HepG2 (cell line): ENCODE data around the gene ZNF697. TPM values are rescaled to one million over a fixed set of nuclear protein-coding genes. Genes with fewer than 3 reads are reported as not detected.

Experiments used
- MYPOP ChIP-seq: sonication (generic); formaldehyde crosslinking; IDR thresholded peaks from 2 replicates; pipeline ENCODE4 v1.8.1; 2023; ENCODE audit warnings: mild to moderate bottlenecking, moderate library complexity, missing genetic modification reagents
- SMARCE1 ChIP-seq: fragments of 450-650 bp; IDR thresholded peaks from 2 replicates; pipeline ENCODE4 v1.6.1; 2017; ENCODE audit warnings: borderline replicate concordance
- TFAP4 ChIP-seq: sonication (generic); IDR thresholded peaks from 2 replicates; pipeline ENCODE4 v1.6.1; 2016; ENCODE audit warnings: low read depth, borderline replicate concordance
- ZNF18 ChIP-seq: sonication (generic); formaldehyde crosslinking; IDR thresholded peaks from 2 replicates; pipeline ENCODE4 v1.8.0; 2022; ENCODE audit warnings: mild to moderate bottlenecking, missing genetic modification reagents; ENCODE audit not compliant: insufficient replicate concordance
- ZNF570 ChIP-seq: sonication (generic); formaldehyde crosslinking; IDR thresholded peaks from 2 replicates; pipeline ENCODE4 v1.4.0; 2020; ENCODE audit warnings: mild to moderate bottlenecking, missing genetic modification reagents, borderline replicate concordance
- ZNF891 ChIP-seq: sonication (generic); formaldehyde crosslinking; IDR thresholded peaks from 2 replicates; pipeline ENCODE4 v1.5.0; 2020; ENCODE audit warnings: mild to moderate bottlenecking, missing genetic modification reagents
- ZSCAN22 ChIP-seq: sonication (generic); formaldehyde crosslinking; IDR thresholded peaks from 2 replicates; pipeline ENCODE4 v1.4.0; 2020; ENCODE audit warnings: mild to moderate bottlenecking, missing genetic modification reagents
- polyA plus RNA-seq, 8 experiments: library from polyadenylated mRNA; depleted of rRNA in 3 of 8; stranded (reverse) in 7 of 8; unstranded in 1 of 8; fragments of >200 nt; fragmentation: Illumina TruSeq in 4 of 8; extraction: Trizol in 4 of 8; gene quantifications; 2 replicates each; pipeline versions ENCODE4 v1.2.1 to v1.2.3, GENCODE V29; 2011 to 2016; ENCODE audit warnings: low read depth in 4 of 8, missing spikeins in 1 of 8, mixed read lengths in 1 of 8; ENCODE audit not compliant: insufficient read depth in 1 of 8
- total RNA-seq, 5 experiments: library from RNA; depleted of rRNA; stranded (reverse); fragments of >200 nt; fragmentation: Illumina TruSeq; extraction: Trizol; gene quantifications; 2 replicates each; pipeline ENCODE4 v1.2.3, GENCODE V29; 2016; ENCODE audit warnings: low read depth in 1 of 5

Gene ZNF697
- total and polyA plus RNA-seq, 2 of the 13 experiments (the other 11 are each of a cell fraction or from before 2014, with no cell fraction given): 2.3 to 7.1 TPM

- TF ChIP-seq ZNF570 (CRISPR knock-in tag) (no peak), SMARCE1 (no peak), MYPOP (CRISPR knock-in tag) (peak; percentile 42; the same call in 1 of the 2 replicates), ZNF891 (CRISPR knock-in tag) (no peak), TFAP4 (peak; percentile 40; the same call in 1 of the 2 replicates), ZSCAN22 (CRISPR knock-in tag) (peak; percentile 91), ZNF18 (CRISPR knock-in tag) (peak; percentile 15)
Measured at GRCh38 chr1:119675349-119676345, 27.6 kb upstream of the ZNF697 start (continued).
